Neural cell (in vitro differentiated cells): Measurements from ENCODE around the gene POLK.

Source experiments
- EP300 ChIP-seq: fragments of 450-650 bp; conservative IDR thresholded peaks from 2 replicates; pipeline ENCODE4 v1.6.1; 2014; ENCODE audit warnings: antibody characterized with exemption, mild to moderate bottlenecking, moderate library complexity; ENCODE audit not compliant: poor library complexity, severe bottlenecking
- POLR2AphosphoS5 ChIP-seq: IDR thresholded peaks from 2 replicates; pipeline ENCODE4 v1.6.1; 2012
- TF ChIP-seq, protein P1 (sequence below): fragments of 450-650 bp; IDR thresholded peaks from 2 replicates; pipeline ENCODE4 v1.5.1; 2014; ENCODE audit warnings: antibody characterized with exemption, mild to moderate bottlenecking, moderate library complexity; ENCODE audit not compliant: poor library complexity, severe bottlenecking

DNA sequence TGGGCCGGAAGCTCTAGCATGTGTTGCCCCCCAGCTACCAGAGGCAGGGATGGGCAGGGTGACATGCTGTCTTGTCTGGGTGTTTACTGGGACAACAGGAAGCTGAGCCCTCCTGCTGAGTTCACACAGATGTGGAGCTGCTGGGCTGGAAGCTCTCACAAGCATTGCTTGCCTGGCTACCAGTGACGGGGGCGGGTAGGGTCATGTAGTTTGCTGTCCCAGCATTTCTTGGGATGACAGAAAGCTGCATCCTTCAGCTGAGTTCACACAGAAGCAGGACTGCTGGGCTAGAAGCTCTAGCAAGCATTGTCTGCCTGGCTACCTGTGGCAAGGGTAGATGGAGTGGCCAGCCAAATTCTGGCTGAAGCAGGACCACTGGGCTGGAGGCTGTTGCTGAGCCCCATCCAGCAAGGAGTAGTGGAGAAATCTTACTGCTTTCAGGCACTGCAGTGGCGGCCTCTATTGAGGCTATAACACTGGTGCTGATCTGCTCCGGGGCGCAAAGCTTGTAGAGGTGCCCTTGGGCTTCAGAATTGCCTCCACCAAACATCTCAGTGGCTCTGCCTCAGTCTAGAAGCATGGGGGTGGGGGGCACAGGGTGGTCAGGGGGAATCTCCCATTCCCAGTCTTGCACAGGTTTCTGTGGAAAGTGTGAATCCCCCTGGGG lies 25.1 kb downstream of the POLK start:
- TF ChIP-seq, protein P1, sequence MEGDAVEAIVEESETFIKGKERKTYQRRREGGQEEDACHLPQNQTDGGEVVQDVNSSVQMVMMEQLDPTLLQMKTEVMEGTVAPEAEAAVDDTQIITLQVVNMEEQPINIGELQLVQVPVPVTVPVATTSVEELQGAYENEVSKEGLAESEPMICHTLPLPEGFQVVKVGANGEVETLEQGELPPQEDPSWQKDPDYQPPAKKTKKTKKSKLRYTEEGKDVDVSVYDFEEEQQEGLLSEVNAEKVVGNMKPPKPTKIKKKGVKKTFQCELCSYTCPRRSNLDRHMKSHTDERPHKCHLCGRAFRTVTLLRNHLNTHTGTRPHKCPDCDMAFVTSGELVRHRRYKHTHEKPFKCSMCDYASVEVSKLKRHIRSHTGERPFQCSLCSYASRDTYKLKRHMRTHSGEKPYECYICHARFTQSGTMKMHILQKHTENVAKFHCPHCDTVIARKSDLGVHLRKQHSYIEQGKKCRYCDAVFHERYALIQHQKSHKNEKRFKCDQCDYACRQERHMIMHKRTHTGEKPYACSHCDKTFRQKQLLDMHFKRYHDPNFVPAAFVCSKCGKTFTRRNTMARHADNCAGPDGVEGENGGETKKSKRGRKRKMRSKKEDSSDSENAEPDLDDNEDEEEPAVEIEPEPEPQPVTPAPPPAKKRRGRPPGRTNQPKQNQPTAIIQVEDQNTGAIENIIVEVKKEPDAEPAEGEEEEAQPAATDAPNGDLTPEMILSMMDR, result no peak
- no peak for TF ChIP-seq POLR2AphosphoS5
- TF ChIP-seq EP300, result no peak
